Hepatocyte (in vitro differentiated cells): ENCODE data around the gene TDRD1. TPM values are rescaled to one million over a fixed set of nuclear protein-coding genes. Genes with fewer than 3 reads are reported as not detected.

ENCODE experiments used
- DNase-seq: peaks from one replicate; pipeline ENCODE4 v3.0.0-alpha.2; 2016; ENCODE audit warnings: low spot score
- H2AFZ ChIP-seq: fragments of 200-600 bp; sonication (generic); 2 replicates; pipeline ENCODE4 v1.6.0; 2016; ENCODE audit warnings: antibody characterized with exemption, mild to moderate bottlenecking
- H3K27ac ChIP-seq: fragments of 200-600 bp; sonication (generic); 2 replicates; pipeline ENCODE4 v1.5.1; 2016; ENCODE audit warnings: mild to moderate bottlenecking
- H3K27me3 ChIP-seq: fragments of 200-600 bp; sonication (generic); 2 replicates; pipeline ENCODE4 v1.6.1; 2016
- H3K36me3 ChIP-seq: fragments of 200-600 bp; sonication (generic); replicated peaks from 2 replicates; pipeline ENCODE4 v1.5.1; 2016; ENCODE audit warnings: low read depth; ENCODE audit not compliant: insufficient read depth
- H3K4me1 ChIP-seq: fragments of 200-600 bp; sonication (generic); 2 replicates; pipeline ENCODE4 v1.5.1; 2016; ENCODE audit warnings: mild to moderate bottlenecking, moderate library complexity; ENCODE audit not compliant: insufficient read depth
- H3K4me2 ChIP-seq: fragments of 200-600 bp; sonication (generic); 2 replicates; pipeline ENCODE4 v1.6.0; 2016
- H3K4me3 ChIP-seq: fragments of 200-600 bp; sonication (generic); 2 replicates; pipeline ENCODE4 v1.5.1; 2016; ENCODE audit warnings: mild to moderate bottlenecking
- H3K79me2 ChIP-seq: fragments of 200-600 bp; sonication (generic); 2 replicates; pipeline ENCODE4 v1.6.0; 2017; ENCODE audit warnings: mild to moderate bottlenecking
- H3K9me2 ChIP-seq: fragments of 200-600 bp; sonication (generic); replicated peaks from 2 replicates; pipeline ENCODE4 v1.6.0; 2017; ENCODE audit warnings: mild to moderate bottlenecking; ENCODE audit not compliant: insufficient read depth
- H3K9me3 ChIP-seq: fragments of 200-600 bp; sonication (generic); 2 replicates; pipeline ENCODE4 v1.5.1; 2016; ENCODE audit warnings: low read depth, mild to moderate bottlenecking
- H4K20me1 ChIP-seq: fragments of 200-600 bp; sonication (generic); 2 replicates; pipeline ENCODE4 v1.6.0; 2016; ENCODE audit warnings: mild to moderate bottlenecking; ENCODE audit not compliant: insufficient read depth, poor library complexity, severe bottlenecking
- CTCF ChIP-seq: fragments of 200-600 bp; sonication (generic); IDR thresholded peaks from 2 replicates; pipeline ENCODE4 v1.5.1; 2016; ENCODE audit warnings: antibody characterized with exemption, mild to moderate bottlenecking; ENCODE audit not compliant: poor library complexity
- EZH2 ChIP-seq: fragments of 200-600 bp; sonication (generic); IDR thresholded peaks from 2 replicates; pipeline ENCODE4 v1.6.1; 2016; ENCODE audit warnings: antibody characterized with exemption, mild to moderate bottlenecking, borderline replicate concordance
- EZH2phosphoT487 ChIP-seq: fragments of 200-600 bp; sonication (generic); IDR thresholded peaks from one replicate; pipeline ENCODE4 v1.6.1; 2018; ENCODE audit warnings: antibody characterized with exemption, mild to moderate bottlenecking, low read depth, moderate library complexity; ENCODE audit not compliant: unreplicated experiment, severe bottlenecking
- WGBS: methylation state at CpG from one replicate; pipeline ENCODE4 v1.1.6; 2016; ENCODE audit warnings: low lambda C conversion rate; ENCODE audit errors: missing lambda C conversion rate; 5-methylcytosine and 5-hydroxymethylcytosine counted together
- polyA plus RNA-seq: library from polyadenylated mRNA; unstranded; fragments of >200 nt; fragmentation: Nextera tagmentation; extraction: Ambion mirVana; gene quantifications from 2 replicates; pipeline ENCODE4 v1.2.1, GENCODE V29; 2016
- total RNA-seq: library from RNA; depleted of rRNA; stranded (reverse); fragments of >200 nt; gene quantifications from 2 replicates; pipeline ENCODE4 v1.2.3, GENCODE V29; 2014

Gene TDRD1
- total and polyA plus RNA-seq, 2 experiments from 2014 or later: not detected

GRCh38 chr10:114243661-114244060 is 64.5 kb downstream of the TDRD1 start:
- Histone ChIP-seq H3K27ac (no peak overlapping the region), H3K79me2 (no peaks in the 10 kb centered on the region), H3K9me2 (no peaks in the 10 kb centered on the region), H3K36me3 (no peaks in the 10 kb centered on the region), H4K20me1 (no peaks in the 10 kb centered on the region), H2AFZ (no peak overlapping the region), H3K27me3 (peaks cover 24% of the 10 kb centered on the region), H3K4me3 (no peak overlapping the region), H3K4me2 (no peak overlapping the region), H3K4me1 (peaks cover 14% of the 10 kb centered on the region), H3K9me3 (no peaks in the 10 kb centered on the region)
- no peak for TF ChIP-seq CTCF
- no peak for DNase-seq
- WGBS: 75% methylated on average over 9 of the region's 9 CpGs

- Histone ChIP-seq H3K4me2 (no peak overlapping the region), H3K27ac (no peak overlapping the region), H2AFZ (no peak overlapping the region), H3K79me2 (no peaks in the 10 kb centered on the region), H3K4me1 (peaks cover 14% of the 10 kb centered on the region), H3K27me3 (peaks cover 19% of the 10 kb centered on the region), H3K9me3 (no peaks in the 10 kb centered on the region), H3K4me3 (no peak overlapping the region), H3K9me2 (no peaks in the 10 kb centered on the region), H4K20me1 (no peaks in the 10 kb centered on the region), H3K36me3 (no peaks in the 10 kb centered on the region)
- WGBS: 70% methylated on average over 6 of the region's 6 CpGs
- TF ChIP-seq EZH2phosphoT487 (no peak), CTCF (no peak), EZH2 (no peak)
- DNase-seq: no peak
Observed at GRCh38 chr10:114244126-114244525, 65.0 kb downstream of the TDRD1 start.

- no peaks in the 10 kb centered on the region for H3K9me3 ChIP-seq
- peak; percentile 28 for DNase-seq
- no peaks in the 10 kb centered on the region for H4K20me1 ChIP-seq
- peak overlapping the region; percentile 73 for H3K27ac ChIP-seq
- no peaks in the 10 kb centered on the region for H3K79me2 ChIP-seq
- H2AFZ ChIP-seq: no peak overlapping the region
- TF ChIP-seq EZH2phosphoT487 (no peak), CTCF (no peak), EZH2 (no peak)
- H3K4me1 ChIP-seq: peaks cover 14% of the 10 kb centered on the region
- no peaks in the 10 kb centered on the region for H3K36me3 ChIP-seq
- peaks cover 10% of the 10 kb centered on the region for H3K27me3 ChIP-seq
- H3K4me3 ChIP-seq: no peak overlapping the region
- 59% methylated on average over 9 of the region's 9 CpGs for WGBS
- H3K4me2 ChIP-seq: peak overlapping the region; percentile 68
- no peaks in the 10 kb centered on the region for H3K9me2 ChIP-seq
Observed at GRCh38 chr10:114245121-114245791, 66.1 kb downstream of the TDRD1 start.
